Loucy (cell line): ENCODE measurements around the gene LDAF1.

Source experiments
- CTCF ChIP-seq: fragments of 200-600 bp; sonication (generic); conservative IDR thresholded peaks from 2 replicates; pipeline ENCODE4 v1.5.1; 2014; ENCODE audit warnings: mild to moderate bottlenecking, antibody characterized with exemption, low read length
- EZH2phosphoT487 ChIP-seq: fragments of 200-600 bp; IDR thresholded peaks from 2 replicates; pipeline ENCODE4 v1.6.1; 2018; ENCODE audit warnings: antibody characterized with exemption, mild to moderate bottlenecking, moderate library complexity, borderline replicate concordance

- no peak for TF ChIP-seq CTCF
- TF ChIP-seq EZH2phosphoT487, result no peak
These were observed 25.5 kb downstream of the LDAF1 start for GRCh38 chr16:21183995-21184394.
